H1 (cell line): ENCODE measurements around the gene LRRC43. TPM values are rescaled to one million over a fixed set of nuclear protein-coding genes. Genes with fewer than 3 reads are reported as not detected.
A peak's percentile ranks its signal among the peaks of the same experiment; 100 is the strongest.

Experiments
- CTCF ChIA-PET: fragments of 300-600 bp; sonication (Branson Sonifier 250); formaldehyde crosslinking; loops from one replicate; lab custom pipeline; 2021; ENCODE audit not compliant: partially characterized antibody; lab: Charles Lee
- POLR2A ChIA-PET: fragments of 300-600 bp; sonication (Branson Sonifier 250); formaldehyde crosslinking; loops from one replicate; lab custom pipeline; 2021; ENCODE audit warnings: inconsistent platforms; ENCODE audit not compliant: partially characterized antibody; lab: Charles Lee
- DNase-seq, 2 experiments: peaks; one replicate each; pipeline versions ENCODE4 v3.0.0 to v3.0.0-alpha.2; 2010 to 2022; ENCODE audit warnings: low spot score in 2 of 2, low read depth in 1 of 2, mixed read lengths in 1 of 2
- FAIRE-seq: peaks from 2 replicates; lab custom pipeline; 2011; peaks lifted over from hg19 to GRCh38; lab: Jason Lieb, UNC
- H2AFZ ChIP-seq: 2 replicates; pipeline ENCODE4 v1.8.1; 2012; ENCODE audit warnings: low read length, inconsistent platforms
- H2AK5ac ChIP-seq: 2 replicates; pipeline ENCODE4 v1.6.1; 2013; ENCODE audit warnings: low read depth, low read length
- H2BK120ac ChIP-seq: replicated peaks from 2 replicates; pipeline ENCODE3; 2013; ENCODE audit warnings: low read depth, low read length, inconsistent platforms
- H2BK12ac ChIP-seq: 2 replicates; pipeline ENCODE4 v1.6.1; 2013; ENCODE audit warnings: low read depth, low read length
- H2BK15ac ChIP-seq: 2 replicates; pipeline ENCODE4 v1.6.1; 2013; ENCODE audit warnings: low read length
- H2BK20ac ChIP-seq: 2 replicates; pipeline ENCODE4 v1.6.1; 2013; ENCODE audit warnings: low read length
- H2BK5ac ChIP-seq: 2 replicates; pipeline ENCODE4 v1.6.1; 2013; ENCODE audit warnings: low read depth, low read length
- H3K14ac ChIP-seq: 2 replicates; pipeline ENCODE4 v1.6.1; 2013; ENCODE audit warnings: inconsistent platforms; ENCODE audit not compliant: insufficient read length
- H3K18ac ChIP-seq: 2 replicates; pipeline ENCODE4 v1.6.1; 2013; ENCODE audit warnings: low read length; ENCODE audit errors: extremely low read depth
- H3K23ac ChIP-seq: 2 replicates; pipeline ENCODE4 v1.6.1; 2013; ENCODE audit warnings: inconsistent platforms; ENCODE audit not compliant: insufficient read length
- H3K23me2 ChIP-seq: 2 replicates; pipeline ENCODE4 v1.6.1; 2013; ENCODE audit warnings: low read depth, low read length
- H3K27ac ChIP-seq: 2 replicates; pipeline ENCODE4 v1.6.1; 2011; ENCODE audit warnings: low read depth, low read length, inconsistent platforms
- H3K27me3 ChIP-seq, 4 experiments: replicated peaks in 1 of 4; 1 replicate in 1 of 4; 2 replicates in 3 of 4; pipeline versions ENCODE4 v1.6.1 to v1.8.1; 2011 to 2013; ENCODE audit warnings: low read length in 3 of 4, mild to moderate bottlenecking in 3 of 4, inconsistent platforms in 2 of 4, mixed read lengths in 2 of 4, moderate library complexity in 1 of 4; ENCODE audit not compliant: control insufficient read depth in 3 of 4, insufficient read depth in 3 of 4; ENCODE audit errors: extremely low read depth in 1 of 4
- H3K36me3 ChIP-seq, 4 experiments: 2 replicates each; pipeline versions ENCODE4 v1.6.1 to v1.8.1; 2011 to 2013; ENCODE audit warnings: mild to moderate bottlenecking in 4 of 4, low read length in 3 of 4, moderate library complexity in 2 of 4, control low read depth in 1 of 4, inconsistent platforms in 1 of 4; ENCODE audit not compliant: insufficient read depth in 4 of 4, control insufficient read depth in 2 of 4
- H3K4ac ChIP-seq: replicated peaks from 2 replicates; pipeline ENCODE3; 2013; ENCODE audit warnings: low read length, low read depth, mixed read lengths, inconsistent platforms; ENCODE audit not compliant: insufficient read length
- H3K4me1 ChIP-seq, 4 experiments: replicated peaks in 1 of 4; 1 replicate in 1 of 4; 2 replicates in 3 of 4; pipeline versions ENCODE4 v1.6.1 to v1.8.1; 2011 to 2013; ENCODE audit warnings: low read length in 3 of 4, inconsistent platforms in 2 of 4, mixed read lengths in 1 of 4; ENCODE audit not compliant: insufficient read depth in 4 of 4, control insufficient read depth in 3 of 4
- H3K4me2 ChIP-seq, 2 experiments: 2 replicates each; pipeline versions ENCODE4 v1.6.1 to v1.8.1; 2011 to 2013; ENCODE audit warnings: low read depth in 2 of 2, low read length in 2 of 2, control low read depth in 1 of 2, inconsistent platforms in 1 of 2, mild to moderate bottlenecking in 1 of 2; ENCODE audit not compliant: insufficient read depth in 1 of 2
- H3K4me3 ChIP-seq, 4 experiments: fragments of 200-600, 300-600 bp in 1 of 4; sonication (generic), shearing (Covaris generic), sonication (Bioruptor Twin) in 1 of 4; 2 replicates each; pipeline versions ENCODE4 v1.5.1 to v1.8.1; 2011 to 2016; ENCODE audit warnings: low read length in 4 of 4, low read depth in 3 of 4, control low read depth in 2 of 4, inconsistent platforms in 2 of 4, mild to moderate bottlenecking in 2 of 4, mixed read lengths in 1 of 4, moderate library complexity in 1 of 4; ENCODE audit not compliant: insufficient read depth in 2 of 4; ENCODE audit errors: extremely low read depth in 1 of 4
- H3K56ac ChIP-seq: replicated peaks from 2 replicates; pipeline ENCODE3; 2013; ENCODE audit warnings: low read depth, mild to moderate bottlenecking, mixed read lengths, low read length, inconsistent platforms; ENCODE audit not compliant: insufficient read length
- H3K79me1 ChIP-seq: 2 replicates; pipeline ENCODE4 v1.6.1; 2013; ENCODE audit warnings: low read depth, low read length, control low read depth
- H3K79me2 ChIP-seq, 2 experiments: 2 replicates each; pipeline versions ENCODE4 v1.6.1 to v1.8.1; 2012 to 2013; ENCODE audit warnings: low read length in 2 of 2, mild to moderate bottlenecking in 2 of 2, inconsistent platforms in 1 of 2; ENCODE audit not compliant: insufficient read depth in 2 of 2, control insufficient read depth in 1 of 2
- H3K9ac ChIP-seq, 4 experiments: replicated peaks in 1 of 4; 1 replicate in 1 of 4; 2 replicates in 3 of 4; pipeline versions ENCODE4 v1.6.1 to v1.8.1; 2011 to 2013; ENCODE audit warnings: low read depth in 3 of 4, low read length in 3 of 4, control low read depth in 2 of 4, mild to moderate bottlenecking in 2 of 4, moderate library complexity in 2 of 4, inconsistent platforms in 1 of 4; ENCODE audit errors: extremely low read depth in 1 of 4
- H3K9me3 ChIP-seq, 2 experiments: 2 replicates each; pipeline versions ENCODE4 v1.6.1 to v1.8.1; 2012 to 2013; ENCODE audit warnings: mild to moderate bottlenecking in 2 of 2, moderate library complexity in 2 of 2, control low read depth in 1 of 2, inconsistent platforms in 1 of 2, low read depth in 1 of 2, low read length in 1 of 2, mixed read lengths in 1 of 2; ENCODE audit not compliant: insufficient read depth in 2 of 2
- H4K20me1 ChIP-seq, 2 experiments: replicated peaks in 1 of 2; 2 replicates each; pipeline versions ENCODE3 to v1.8.1; 2011 to 2013; ENCODE audit warnings: inconsistent platforms in 2 of 2, low read length in 2 of 2, mild to moderate bottlenecking in 1 of 2; ENCODE audit not compliant: insufficient read depth in 2 of 2, control insufficient read depth in 1 of 2
- H4K5ac ChIP-seq: 2 replicates; pipeline ENCODE4 v1.6.1; 2013; ENCODE audit warnings: low read length, low read depth, mixed read lengths, inconsistent platforms; ENCODE audit not compliant: insufficient read length
- H4K8ac ChIP-seq: 2 replicates; pipeline ENCODE4 v1.8.0; 2013; ENCODE audit warnings: mild to moderate bottlenecking, moderate library complexity, low read length, inconsistent platforms; ENCODE audit not compliant: insufficient read depth; ENCODE audit errors: extremely low read depth
- H4K91ac ChIP-seq: replicated peaks from 2 replicates; pipeline ENCODE3; 2013; ENCODE audit warnings: low read length, mixed read lengths, inconsistent platforms; ENCODE audit not compliant: insufficient read length
- EGR1 ChIP-seq: IDR thresholded peaks from 2 replicates; pipeline ENCODE4 v1.6.1; 2011; ENCODE audit warnings: low read depth, low read length, borderline replicate concordance
- POLR2AphosphoS5 ChIP-seq: IDR thresholded peaks from 2 replicates; pipeline ENCODE4 v1.6.1; 2011; ENCODE audit warnings: low read depth, low read length
- WGBS, 2 experiments: shearing (Covaris generic) in 1 of 2; methylation state at CpG; one replicate each; pipeline versions ENCODE4 v1.1.6 to v1.1.7; 2013 to 2015; ENCODE audit warnings: low lambda C conversion rate in 2 of 2, mixed read lengths in 2 of 2, inconsistent platforms in 1 of 2, low coverage in 1 of 2, missing lambda C conversion rate in 1 of 2; ENCODE audit not compliant: insufficient replicate concordance in 2 of 2, insufficient coverage in 1 of 2, insufficient read length in 1 of 2; ENCODE audit errors: extremely low coverage in 1 of 2, missing lambda C conversion rate in 1 of 2; 5-methylcytosine and 5-hydroxymethylcytosine counted together
- polyA plus RNA-seq, 7 experiments: library from polyadenylated mRNA; depleted of rRNA in 3 of 7; stranded (reverse) in 5 of 7; unstranded in 2 of 7; fragments of >200 nt in 5 of 7; fragments of 200-250 nt in 2 of 7; gene quantifications; 1 replicate in 5 of 7; 2 replicates in 1 of 7; 4 replicates in 1 of 7; pipeline versions ENCODE4 v1.2.1 to v1.2.3, GENCODE V29; 2011 to 2013; ENCODE audit warnings: missing spikeins in 2 of 7, mixed read lengths in 2 of 7
- total RNA-seq: library from RNA; stranded (reverse); fragmentation: NEBNext Ultra II Directional; extraction: Animal tissue kit (Norgen Biotek cat#: 25700); gene quantifications from 2 replicates; pipeline ENCODE4 v1.2.1, GENCODE V29; 2021

Gene LRRC43
- total and polyA plus RNA-seq, 2 of the 8 experiments (the other 6 are each of a cell fraction or from before 2014, with no cell fraction given), result 0.35 to 0.44 TPM

DNA sequence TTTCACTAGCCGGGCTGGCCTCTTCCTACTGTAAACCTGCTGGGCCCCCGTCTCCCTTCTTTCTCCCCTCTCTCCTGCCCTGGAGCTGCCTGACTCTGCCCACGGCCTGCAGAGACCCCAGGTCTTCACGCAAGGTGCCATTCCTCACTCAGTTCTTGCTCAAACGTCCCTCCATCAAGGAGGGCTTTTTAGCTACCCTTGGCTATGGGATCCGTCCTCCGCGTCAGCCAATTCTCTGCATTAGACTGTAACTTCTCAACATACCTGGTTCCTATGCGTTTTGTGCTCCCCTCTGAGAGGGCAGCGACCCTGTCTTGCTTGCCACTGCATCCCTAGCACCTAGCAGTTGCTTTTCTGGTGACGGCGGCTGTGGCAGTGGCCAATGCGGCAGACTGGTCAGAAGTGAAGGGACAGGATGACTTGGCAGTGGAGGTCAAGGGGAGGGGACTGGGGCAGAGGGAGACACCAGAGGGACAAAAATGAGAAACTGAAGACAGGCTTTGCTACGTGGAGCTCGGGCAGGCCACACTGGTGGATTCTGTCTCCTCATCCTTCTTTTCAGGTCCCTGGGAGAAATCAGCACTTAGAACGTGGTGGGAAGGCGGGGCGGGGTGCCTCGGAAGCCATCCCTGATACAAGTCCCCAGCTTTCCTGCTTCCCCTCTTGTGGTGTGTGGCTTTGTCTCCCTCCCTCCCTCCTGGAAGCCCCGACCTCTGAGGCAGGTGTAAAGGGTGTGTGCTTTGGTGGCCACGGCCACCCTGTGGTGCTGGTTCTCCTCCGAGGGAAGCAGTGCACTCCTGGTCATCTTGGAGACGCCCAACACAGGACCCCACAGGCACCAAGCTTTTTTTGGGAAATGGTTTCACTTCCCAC lies 22.4 kb downstream of the LRRC43 start:
- Histone ChIP-seq H3K79me1 (no peaks in the 10 kb centered on the region), H3K23me2 (peaks cover 9% of the 10 kb centered on the region; the same call in 1 of the 2 replicates), H3K23ac (no peak overlapping the region), H3K9ac (no peak overlapping the region), H3K14ac (no peak overlapping the region), H4K91ac (no peak overlapping the region), H3K79me2 (no peaks in the 10 kb centered on the region), H3K4me3 (peak overlapping the region in 1 of 4 experiments; percentile 74; a peak in 1 of 8 replicates), H2BK5ac (no peak overlapping the region), H2BK12ac (no peak overlapping the region), H2BK120ac (no peak overlapping the region), H4K8ac (peak overlapping the region; percentile 65; the same call in 1 of the 2 replicates), H2BK20ac (no peak overlapping the region), H2AK5ac (no peak overlapping the region; the same call in 1 of the 2 replicates), H4K20me1 (peaks cover 12 to 19% of the 10 kb centered on the region in 2 experiments), H3K4me1 (peaks cover 0 to 10% (median 3%) of the 10 kb centered on the region in 4 experiments; a peak in 5 of 7 replicates), H3K36me3 (peaks cover 10 to 32% (median 21%) of the 10 kb centered on the region in 4 experiments), H4K5ac (no peak overlapping the region), H3K56ac (no peak overlapping the region), H3K9me3 (no peaks in the 10 kb centered on the region), H3K4ac (no peak overlapping the region), H3K18ac (no peak overlapping the region; the same call in 1 of the 2 replicates), H3K27ac (no peak overlapping the region), H3K4me2 (peak overlapping the region in 1 of 2 experiments; percentile 60; a peak in 1 of 4 replicates), H2BK15ac (no peak overlapping the region), H3K27me3 (peaks cover 9 to 44% (median 27%) of the 10 kb centered on the region in 4 experiments; a peak in 6 of 7 replicates)
- no peak for FAIRE-seq
- no peak for DNase-seq
- ChIA-PET POLR2A (interaction anchor here (0.6 to 17.6 kb wide), 6 partner anchors 8 to 77 kb away, joined by 3 to 230 read pairs (median 4); partner anchors contain the start of gene DIABLO), CTCF (interaction anchor here (0.8 to 4.1 kb wide), 5 partner anchors 9 to 74 kb away, joined by 3 to 21 read pairs (median 6); no protein-coding TSS in a partner anchor)
- WGBS, 2 experiments, result 68% methylated on average over 23 of the region's 23 CpGs; no CpG with 5 or more reads in 1 of the 2 experiments
- TF ChIP-seq POLR2AphosphoS5 (peak; percentile 13; the same call in 1 of the 2 replicates), EGR1 (no peak)
- TF ChIP-seq, all 59 proteins: peak for 1
- H2AFZ ChIP-seq, result no peak overlapping the region
